DOHH2 (cell line): ENCODE results near the gene HBEGF.

Source experiments
- H3F3A ChIP-seq: fragments of 200-600 bp; sonication (generic), shearing (Covaris generic); 2 replicates; pipeline ENCODE4 v1.6.0; 2016; ENCODE audit warnings: antibody characterized with exemption, mild to moderate bottlenecking; ENCODE audit not compliant: control insufficient read depth, insufficient read depth
- H3K27ac ChIP-seq: fragments of 200-600 bp; sonication (generic); 2 replicates; pipeline ENCODE4 v1.5.1; 2014; ENCODE audit warnings: low read depth, mild to moderate bottlenecking, low read length, moderate library complexity
- H3K27me3 ChIP-seq: fragments of 200-600 bp; sonication (generic); 2 replicates; pipeline ENCODE4 v1.6.1; 2014; ENCODE audit warnings: mild to moderate bottlenecking, low read length, mixed read lengths; ENCODE audit not compliant: control insufficient read depth
- H3K36me3 ChIP-seq: fragments of 200-600 bp; sonication (generic); 2 replicates; pipeline ENCODE4 v1.6.1; 2014; ENCODE audit warnings: mild to moderate bottlenecking, low read length, moderate library complexity, mixed read lengths; ENCODE audit not compliant: control insufficient read depth
- H3K4me1 ChIP-seq: fragments of 200-600 bp; sonication (generic); 2 replicates; pipeline ENCODE4 v1.6.1; 2014; ENCODE audit warnings: mild to moderate bottlenecking, low read length, mixed read lengths; ENCODE audit not compliant: control insufficient read depth
- H3K4me2 ChIP-seq: fragments of 200-600 bp; sonication (generic); 2 replicates; pipeline ENCODE4 v1.6.0; 2014; ENCODE audit warnings: mild to moderate bottlenecking, low read length, moderate library complexity
- H3K4me3 ChIP-seq: fragments of 200-600 bp; sonication (generic); 2 replicates; pipeline ENCODE4 v1.5.1; 2014; ENCODE audit warnings: mild to moderate bottlenecking, low read length, mixed read lengths
- H3K79me2 ChIP-seq: fragments of 200-600 bp; sonication (generic); 2 replicates; pipeline ENCODE4 v1.6.1; 2014; ENCODE audit warnings: mild to moderate bottlenecking, low read length, mixed read lengths; ENCODE audit not compliant: control insufficient read depth
- H3K9me2 ChIP-seq: fragments of 200-600 bp; sonication (generic); replicated peaks from 2 replicates; pipeline ENCODE4 v1.6.1; 2014; ENCODE audit warnings: mild to moderate bottlenecking, low read length, mixed read lengths; ENCODE audit not compliant: control insufficient read depth
- H3K9me3 ChIP-seq: fragments of 200-600 bp; sonication (generic); 2 replicates; pipeline ENCODE4 v1.6.1; 2014; ENCODE audit warnings: antibody characterized with exemption, low read length, mixed read lengths; ENCODE audit not compliant: control insufficient read depth, insufficient read depth
- H4K20me1 ChIP-seq: fragments of 200-600 bp; sonication (generic); 2 replicates; pipeline ENCODE4 v1.6.0; 2014; ENCODE audit warnings: low read depth, mild to moderate bottlenecking, antibody characterized with exemption, low read length, moderate library complexity; ENCODE audit not compliant: control insufficient read depth, insufficient read depth
- CTCF ChIP-seq: fragments of 200-600 bp; sonication (generic); IDR thresholded peaks from one replicate; pipeline ENCODE4 v1.5.1; 2014; ENCODE audit warnings: antibody characterized with exemption, mild to moderate bottlenecking, low read depth, low read length; ENCODE audit not compliant: poor library complexity, severe bottlenecking
- EZH2phosphoT487 ChIP-seq: fragments of 200-600 bp; sonication (generic); IDR thresholded peaks from 2 replicates; pipeline ENCODE4 v1.6.1; 2017; ENCODE audit warnings: borderline replicate concordance, mild to moderate bottlenecking, antibody characterized with exemption, low read length, moderate library complexity, mixed read lengths

HBEGF gene

GRCh38 chr5:140310434-140310833, 36.0 kb downstream of the HBEGF start:
- Histone ChIP-seq H3K36me3 (no peaks in the 10 kb centered on the region), H4K20me1 (no peaks in the 10 kb centered on the region), H3K9me2 (no peaks in the 10 kb centered on the region), H3K27me3 (peaks cover 17% of the 10 kb centered on the region), H3K27ac (no peak overlapping the region), H3K4me1 (no peaks in the 10 kb centered on the region), H3K79me2 (no peaks in the 10 kb centered on the region), H3K9me3 (no peaks in the 10 kb centered on the region), H3F3A (no peaks in the 10 kb centered on the region), H3K4me3 (no peak overlapping the region), H3K4me2 (no peak overlapping the region)
- TF ChIP-seq EZH2phosphoT487: no peak

GRCh38 chr5:140309706-140310249, 36.6 kb downstream of the HBEGF start:
- Histone ChIP-seq H3K4me3 (no peak overlapping the region), H3K4me2 (no peak overlapping the region), H3K36me3 (no peaks in the 10 kb centered on the region), H3K9me2 (no peaks in the 10 kb centered on the region), H3K79me2 (no peaks in the 10 kb centered on the region), H3K27me3 (peaks cover 17% of the 10 kb centered on the region), H4K20me1 (no peaks in the 10 kb centered on the region), H3K27ac (no peak overlapping the region), H3K9me3 (no peaks in the 10 kb centered on the region), H3F3A (no peaks in the 10 kb centered on the region), H3K4me1 (no peaks in the 10 kb centered on the region)
- no peak for TF ChIP-seq CTCF
- no peak for TF ChIP-seq EZH2phosphoT487

- peaks cover 11% of the 10 kb centered on the region for H3K4me1 ChIP-seq
- H3K4me3 ChIP-seq: no peak overlapping the region
- no peak overlapping the region for H3K4me2 ChIP-seq
- TF ChIP-seq EZH2phosphoT487: no peak
- no peak for TF ChIP-seq CTCF
- peaks cover under 1% of the 10 kb centered on the region for H3K36me3 ChIP-seq
- no peaks in the 10 kb centered on the region for H4K20me1 ChIP-seq
- H3K9me3 ChIP-seq: no peaks in the 10 kb centered on the region
- peaks cover 22% of the 10 kb centered on the region for H3K79me2 ChIP-seq
- no peaks in the 10 kb centered on the region; the same call in 1 of the 2 replicates for H3K27me3 ChIP-seq
- H3K27ac ChIP-seq: no peak overlapping the region
- no peaks in the 10 kb centered on the region for H3K9me2 ChIP-seq
- H3F3A ChIP-seq: no peaks in the 10 kb centered on the region
Measured at GRCh38 chr5:140305471-140305870, 40.9 kb downstream of the HBEGF start.

GRCh38 chr5:140303966-140304365, 42.4 kb downstream of the HBEGF start:
- no peaks in the 10 kb centered on the region for H3F3A ChIP-seq
- TF ChIP-seq CTCF (no peak), EZH2phosphoT487 (no peak)
- H3K79me2 ChIP-seq: peaks cover 27% of the 10 kb centered on the region
- no peaks in the 10 kb centered on the region for H3K27me3 ChIP-seq
- H3K4me3 ChIP-seq: no peak overlapping the region
- no peaks in the 10 kb centered on the region for H3K9me2 ChIP-seq
- H3K4me2 ChIP-seq: no peak overlapping the region
- no peaks in the 10 kb centered on the region for H4K20me1 ChIP-seq
- H3K36me3 ChIP-seq: peaks cover 8% of the 10 kb centered on the region
- no peaks in the 10 kb centered on the region for H3K9me3 ChIP-seq
- H3K27ac ChIP-seq: no peak overlapping the region
- H3K4me1 ChIP-seq: peaks cover 11% of the 10 kb centered on the region
